ENCODE measurements around the gene ERLIN1. TPM values are rescaled to one million over a fixed set of nuclear protein-coding genes. Genes with fewer than 3 reads are reported as not detected.

ERLIN1 gene
- total and polyA plus RNA-seq, 4 donors = 21.7 to 85.4 (median 70.0) TPM

- TF ChIP-seq FOXA1 (IDR thresholded peaks at IDR 0.05) = no peak
These were observed 36.7 kb upstream of the ERLIN1 start (continued) for GRCh38 chr10:100222529-100222928.

GRCh38 chr10:100216006-100216405 is 30.2 kb upstream of the ERLIN1 start:
- Histone ChIP-seq H3K9me3 (ENCODE audit: control insufficient read depth in 4 of 4, low read length in 3 of 4) (no peaks in the 10 kb centered on the region), H3K36me3 (ENCODE audit: control insufficient read depth in 4 of 4, insufficient read depth in 3 of 4, low read depth in 1 of 4, low read length in 3 of 4) (peaks cover 11 to 49% (median 32%) of the 10 kb centered on the region in 4 donors), H3K4me3 (ENCODE audit: low read depth in 1 of 3, low read length in 3 of 3) (no peak overlapping the region), H3K4me1 (ENCODE audit: control insufficient read depth in 4 of 4, insufficient read depth in 4 of 4, low read length in 3 of 4) (no peaks in the 10 kb centered on the region), H3K9ac (ENCODE audit: low read depth in 1 of 2, low read length in 2 of 2) (no peak overlapping the region), H3K27me3 (ENCODE audit: control insufficient read depth in 4 of 4, insufficient read depth in 4 of 4, low read length in 3 of 4) (no peaks in the 10 kb centered on the region), H3K27ac (ENCODE audit: low read depth in 1 of 2, low read length in 2 of 2) (no peak overlapping the region)
- DNase-seq (ENCODE audit: low spot score) = no peak
- no peak for TF ChIP-seq FOXA1 (IDR thresholded peaks at IDR 0.05)
- TF ChIP-seq, protein P1, sequence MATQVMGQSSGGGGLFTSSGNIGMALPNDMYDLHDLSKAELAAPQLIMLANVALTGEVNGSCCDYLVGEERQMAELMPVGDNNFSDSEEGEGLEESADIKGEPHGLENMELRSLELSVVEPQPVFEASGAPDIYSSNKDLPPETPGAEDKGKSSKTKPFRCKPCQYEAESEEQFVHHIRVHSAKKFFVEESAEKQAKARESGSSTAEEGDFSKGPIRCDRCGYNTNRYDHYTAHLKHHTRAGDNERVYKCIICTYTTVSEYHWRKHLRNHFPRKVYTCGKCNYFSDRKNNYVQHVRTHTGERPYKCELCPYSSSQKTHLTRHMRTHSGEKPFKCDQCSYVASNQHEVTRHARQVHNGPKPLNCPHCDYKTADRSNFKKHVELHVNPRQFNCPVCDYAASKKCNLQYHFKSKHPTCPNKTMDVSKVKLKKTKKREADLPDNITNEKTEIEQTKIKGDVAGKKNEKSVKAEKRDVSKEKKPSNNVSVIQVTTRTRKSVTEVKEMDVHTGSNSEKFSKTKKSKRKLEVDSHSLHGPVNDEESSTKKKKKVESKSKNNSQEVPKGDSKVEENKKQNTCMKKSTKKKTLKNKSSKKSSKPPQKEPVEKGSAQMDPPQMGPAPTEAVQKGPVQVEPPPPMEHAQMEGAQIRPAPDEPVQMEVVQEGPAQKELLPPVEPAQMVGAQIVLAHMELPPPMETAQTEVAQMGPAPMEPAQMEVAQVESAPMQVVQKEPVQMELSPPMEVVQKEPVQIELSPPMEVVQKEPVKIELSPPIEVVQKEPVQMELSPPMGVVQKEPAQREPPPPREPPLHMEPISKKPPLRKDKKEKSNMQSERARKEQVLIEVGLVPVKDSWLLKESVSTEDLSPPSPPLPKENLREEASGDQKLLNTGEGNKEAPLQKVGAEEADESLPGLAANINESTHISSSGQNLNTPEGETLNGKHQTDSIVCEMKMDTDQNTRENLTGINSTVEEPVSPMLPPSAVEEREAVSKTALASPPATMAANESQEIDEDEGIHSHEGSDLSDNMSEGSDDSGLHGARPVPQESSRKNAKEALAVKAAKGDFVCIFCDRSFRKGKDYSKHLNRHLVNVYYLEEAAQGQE (IDR thresholded peaks at IDR 0.05) = no peak
- no peak for TF ChIP-seq HNF4A (conservative IDR thresholded peaks at IDR 0.05)
- TF ChIP-seq RAD21 (IDR thresholded peaks at IDR 0.05) = no peak
- no peak for TF ChIP-seq ZBTB33 (IDR thresholded peaks at IDR 0.05)
- no peak for TF ChIP-seq FOXA2 (IDR thresholded peaks at IDR 0.05)
- TF ChIP-seq TAF1 (conservative IDR thresholded peaks at IDR 0.05) = no peak
- TF ChIP-seq RXRA (IDR thresholded peaks at IDR 0.05) = no peak
- no peak for TF ChIP-seq GABPA (IDR thresholded peaks at IDR 0.05 in 1 of 2, conservative IDR thresholded peaks at IDR 0.05 in 1 of 2)
- TF ChIP-seq HNF4G (IDR thresholded peaks at IDR 0.05) = no peak
- TF ChIP-seq, protein P2, sequence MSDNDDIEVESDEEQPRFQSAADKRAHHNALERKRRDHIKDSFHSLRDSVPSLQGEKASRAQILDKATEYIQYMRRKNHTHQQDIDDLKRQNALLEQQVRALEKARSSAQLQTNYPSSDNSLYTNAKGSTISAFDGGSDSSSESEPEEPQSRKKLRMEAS (IDR thresholded peaks at IDR 0.05) = no peak
- no peak for TF ChIP-seq JUND (IDR thresholded peaks at IDR 0.05)
- TF ChIP-seq, protein P3, sequence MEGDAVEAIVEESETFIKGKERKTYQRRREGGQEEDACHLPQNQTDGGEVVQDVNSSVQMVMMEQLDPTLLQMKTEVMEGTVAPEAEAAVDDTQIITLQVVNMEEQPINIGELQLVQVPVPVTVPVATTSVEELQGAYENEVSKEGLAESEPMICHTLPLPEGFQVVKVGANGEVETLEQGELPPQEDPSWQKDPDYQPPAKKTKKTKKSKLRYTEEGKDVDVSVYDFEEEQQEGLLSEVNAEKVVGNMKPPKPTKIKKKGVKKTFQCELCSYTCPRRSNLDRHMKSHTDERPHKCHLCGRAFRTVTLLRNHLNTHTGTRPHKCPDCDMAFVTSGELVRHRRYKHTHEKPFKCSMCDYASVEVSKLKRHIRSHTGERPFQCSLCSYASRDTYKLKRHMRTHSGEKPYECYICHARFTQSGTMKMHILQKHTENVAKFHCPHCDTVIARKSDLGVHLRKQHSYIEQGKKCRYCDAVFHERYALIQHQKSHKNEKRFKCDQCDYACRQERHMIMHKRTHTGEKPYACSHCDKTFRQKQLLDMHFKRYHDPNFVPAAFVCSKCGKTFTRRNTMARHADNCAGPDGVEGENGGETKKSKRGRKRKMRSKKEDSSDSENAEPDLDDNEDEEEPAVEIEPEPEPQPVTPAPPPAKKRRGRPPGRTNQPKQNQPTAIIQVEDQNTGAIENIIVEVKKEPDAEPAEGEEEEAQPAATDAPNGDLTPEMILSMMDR (IDR thresholded peaks at IDR 0.05; ENCODE audit: low read depth, low read length, missing input control) = no peak
- TF ChIP-seq EGR1 (IDR thresholded peaks at IDR 0.05; ENCODE audit: low read depth in 2 of 2) = no peak
- TF ChIP-seq ATF3 (IDR thresholded peaks at IDR 0.05) = no peak
- WGBS = 95% methylated on average over 2 of the region's 2 CpGs
